Endothelial cell of umbilical vein (primary cell): Measurements from ENCODE around the gene ARPC1A. TPM values are rescaled to one million over a fixed set of nuclear protein-coding genes. Genes with fewer than 3 reads are reported as not detected.

Experiments
- BruUV-seq: library from RNA; stranded (reverse); fragments of 400-500 nt; replicated peaks from 2 replicates; lab custom pipeline; 2021; lab: Mats Ljungman, UMichigan
- CTCF ChIA-PET: fragments of 300-600, 350-600 bp; sonication (Branson Sonifier 250); formaldehyde crosslinking; loops from one replicate; lab custom pipeline; 2021; ENCODE audit warnings: antibody characterized with exemption, inconsistent platforms; lab: Charles Lee
- POLR2A ChIA-PET: fragments of 300-600, 350-600 bp; sonication (Branson Sonifier 250); formaldehyde crosslinking; loops from one replicate; lab custom pipeline; 2021; ENCODE audit warnings: antibody characterized with exemption, inconsistent platforms; lab: Charles Lee
- DNase-seq: peaks from one replicate; pipeline ENCODE4 v3.0.0-alpha.2; 2011; ENCODE audit warnings: low read depth, low spot score
- FAIRE-seq: peaks from 2 replicates; lab custom pipeline; 2011; peaks lifted over from hg19 to GRCh38; lab: Jason Lieb, UNC
- H2AFZ ChIP-seq: 2 replicates; pipeline ENCODE4 v1.6.0; 2012; ENCODE audit warnings: low read depth, low read length, control low read depth, inconsistent platforms
- H3K27ac ChIP-seq: 2 replicates; pipeline ENCODE4 v1.5.1; 2011; ENCODE audit warnings: low read depth, mild to moderate bottlenecking, control low read depth, low read length, moderate library complexity; ENCODE audit not compliant: insufficient read depth
- H3K27me3 ChIP-seq, 2 experiments: 2 replicates each; pipeline versions ENCODE4 v1.6.0 to v1.6.1; 2011; ENCODE audit warnings: low read length in 2 of 2, mixed read lengths in 1 of 2; ENCODE audit not compliant: control insufficient read depth in 2 of 2, insufficient read depth in 2 of 2
- H3K36me3 ChIP-seq, 2 experiments: 2 replicates in 1 of 2; 3 replicates in 1 of 2; pipeline ENCODE4 v1.5.1; 2011; ENCODE audit warnings: low read length in 2 of 2, mild to moderate bottlenecking in 1 of 2, moderate library complexity in 1 of 2; ENCODE audit not compliant: control insufficient read depth in 2 of 2, insufficient read depth in 2 of 2; ENCODE audit errors: extremely low read depth in 1 of 2
- H3K4me1 ChIP-seq: 3 replicates; pipeline ENCODE4 v1.5.1; 2011; ENCODE audit warnings: mild to moderate bottlenecking, low read length; ENCODE audit not compliant: control insufficient read depth, insufficient read depth; ENCODE audit errors: extremely low read depth
- H3K4me2 ChIP-seq: 2 replicates; pipeline ENCODE4 v1.6.1; 2011; ENCODE audit warnings: low read length, control low read depth, mixed read lengths; ENCODE audit not compliant: insufficient read depth
- H3K4me3 ChIP-seq, 3 experiments: fragments of 200-600 bp in 1 of 3; sonication (generic), shearing (Covaris generic) in 1 of 3; replicated peaks in 1 of 3; 2 replicates each; pipeline ENCODE4 v1.5.1; 2011 to 2016; ENCODE audit warnings: control low read depth in 3 of 3, low read length in 3 of 3, mild to moderate bottlenecking in 2 of 3, inconsistent platforms in 1 of 3, low read depth in 1 of 3, moderate library complexity in 1 of 3; ENCODE audit not compliant: insufficient read depth in 1 of 3
- H3K79me2 ChIP-seq: 2 replicates; pipeline ENCODE4 v1.6.0; 2012; ENCODE audit warnings: low read length, inconsistent platforms; ENCODE audit not compliant: control insufficient read depth, insufficient read depth
- H3K9ac ChIP-seq: replicated peaks from 2 replicates; pipeline ENCODE3; 2011; ENCODE audit warnings: low read length, control low read depth; ENCODE audit not compliant: insufficient read depth; ENCODE audit errors: extremely low read depth
- H3K9me1 ChIP-seq: replicated peaks from 3 replicates; pipeline ENCODE4 v1.6.0; 2011; ENCODE audit warnings: mild to moderate bottlenecking, low read length; ENCODE audit not compliant: control insufficient read depth, insufficient read depth; ENCODE audit errors: extremely low read depth
- H3K9me3 ChIP-seq: replicated peaks from 2 replicates; pipeline ENCODE4 v1.5.1; 2012; ENCODE audit warnings: low read length, inconsistent platforms; ENCODE audit not compliant: control insufficient read depth, insufficient read depth
- H4K20me1 ChIP-seq: replicated peaks from 2 replicates; pipeline ENCODE3; 2011; ENCODE audit warnings: mild to moderate bottlenecking, low read length; ENCODE audit not compliant: control insufficient read depth, insufficient read depth; ENCODE audit errors: extremely low read depth
- CTCF ChIP-seq, 2 donors: IDR thresholded peaks; 1 replicate in 1 of 2; 2 replicates in 1 of 2; pipeline ENCODE4 v1.5.1; 2011; ENCODE audit warnings: low read length in 2 of 2, mild to moderate bottlenecking in 2 of 2, moderate library complexity in 2 of 2, control low read depth in 1 of 2, inconsistent platforms in 1 of 2, low read depth in 1 of 2; ENCODE audit not compliant: insufficient read depth in 1 of 2; ENCODE audit errors: extremely low read depth in 1 of 2
- EZH2 ChIP-seq: IDR thresholded peaks from 2 replicates; pipeline ENCODE4 v1.6.1; 2012; ENCODE audit warnings: borderline replicate concordance, low read depth, mild to moderate bottlenecking, moderate library complexity, low read length, inconsistent platforms; ENCODE audit not compliant: severe bottlenecking
- FOS ChIP-seq: IDR thresholded peaks from 2 replicates; pipeline ENCODE4 v1.6.1; 2011; ENCODE audit warnings: mild to moderate bottlenecking, low read length, moderate library complexity, borderline replicate concordance; ENCODE audit not compliant: insufficient read depth
- GATA2 ChIP-seq: IDR thresholded peaks from 2 replicates; pipeline ENCODE4 v1.7.0; 2011; ENCODE audit warnings: low read depth, mild to moderate bottlenecking, moderate library complexity, mixed read lengths, low read length; ENCODE audit not compliant: insufficient read length, insufficient read depth
- JUN ChIP-seq: IDR thresholded peaks from 2 replicates; pipeline ENCODE4 v1.6.1; 2011; ENCODE audit warnings: borderline replicate concordance, low read depth; ENCODE audit not compliant: insufficient read length, insufficient read depth
- MAX ChIP-seq: IDR thresholded peaks from 2 replicates; pipeline ENCODE4 v1.6.1; 2011; ENCODE audit not compliant: insufficient read depth, insufficient read length
- MYC ChIP-seq: IDR thresholded peaks from one replicate; pipeline ENCODE4 v1.6.1; 2011; ENCODE audit warnings: mild to moderate bottlenecking, low read depth, low read length
- POLR2A ChIP-seq: IDR thresholded peaks from 2 replicates; pipeline ENCODE4 v1.6.1; 2012; ENCODE audit warnings: low read depth, mild to moderate bottlenecking, control low read depth, low read length
- POLR2AphosphoS5 ChIP-seq: IDR thresholded peaks from 2 replicates; pipeline ENCODE4 v1.6.1; 2012; ENCODE audit warnings: low read depth, mild to moderate bottlenecking, control low read depth, low read length, moderate library complexity; ENCODE audit not compliant: insufficient read depth
- dilution Hi-C: fragments of 300-500 bp; cut with MboI; formaldehyde crosslinking; loops from one replicate; pipeline ENCODE4 v1.15.0; 2019; ENCODE audit warnings: low sequenced_read_pairs; ENCODE audit not compliant: extremely low pct_ligation_motif_present
- intact Hi-C: fragments of 100-400 bp; cut with micrococcal nuclease; formaldehyde crosslinking; loops from one replicate; pipeline ENCODE4 v1.10.0; 2022
- polyA plus RNA-seq, 4 experiments: library from polyadenylated mRNA; depleted of rRNA in 3 of 4; stranded (reverse) in 3 of 4; unstranded in 1 of 4; fragments of >200 nt; gene quantifications; 2 replicates each; pipeline versions ENCODE4 v1.2.1 to v1.2.3, GENCODE V29; 2011 to 2012; ENCODE audit warnings: missing spikeins in 1 of 4
- total RNA-seq: library from RNA; stranded (reverse); gene quantifications from 2 replicates; pipeline ENCODE4 v1.2.3, GENCODE V29; 2021

Gene ARPC1A
- total and polyA plus RNA-seq, 2 donors (not counting 3 experiments of a cell fraction or from before 2014, with no cell fraction given), result 200 to 243 TPM

- TF ChIP-seq CTCF (IDR thresholded peaks at IDR 0.05; ENCODE audit: extremely low read depth in 1 of 2, insufficient read depth in 1 of 2, low read depth in 1 of 2, low read length in 2 of 2), result no peak
- no peak for TF ChIP-seq GATA2
- no peak for TF ChIP-seq POLR2AphosphoS5
- no peak for TF ChIP-seq MYC
- TF ChIP-seq EZH2, result no peak
- TF ChIP-seq JUN, result no peak
- no peak for TF ChIP-seq MAX
- no peak for TF ChIP-seq POLR2A
- no peak for TF ChIP-seq FOS
- Histone ChIP-seq H3K4me1 (peaks cover 16% of the 10 kb centered on the region), H3K27ac (no peak overlapping the region), H4K20me1 (no peaks in the 10 kb centered on the region), H3K9ac (no peak overlapping the region), H3K9me1 (no peaks in the 10 kb centered on the region), H3K36me3 (peaks cover 28 to 60% of the 10 kb centered on the region in 2 experiments), H3K4me2 (no peak overlapping the region), H3K79me2 (peaks cover 5% of the 10 kb centered on the region), H3K27me3 (no peaks in the 10 kb centered on the region), H3K4me3 (no peak overlapping the region), H2AFZ (no peak overlapping the region), H3K9me3 (no peaks in the 10 kb centered on the region)
- FAIRE-seq, result no peak
- DNase-seq, result no peak
- TSS peak; percentile 85 for BruUV-seq
- ChIA-PET POLR2A (no interaction called here), CTCF (no interaction called here)
- intact Hi-C loops (no loop called here), dilution Hi-C loops (no loop called here)
These were observed 70.1 kb downstream of the ARPC1A start for GRCh38 chr7:99395616-99396327.
